GM12878 (cell line): ENCODE results near the gene MAP2K2. TPM values are rescaled to one million over a fixed set of nuclear protein-coding genes. Genes with fewer than 3 reads are reported as not detected.

Source experiments
- ATAC-seq: fragments of 200-7000 bp; cut with Tn5 transposase; 3 replicates; pipeline ENCODE4 v1.9.1; 2020; ENCODE audit warnings: mild to moderate bottlenecking, moderate library complexity
- BruUV-seq: library from RNA; stranded (reverse); fragments of 400-500 nt; replicated peaks from 2 replicates; lab custom pipeline; 2021; lab: Mats Ljungman, UMichigan
- CTCF ChIA-PET: fragments of 300-600 bp; sonication (Branson Sonifier 250); formaldehyde crosslinking; extraction: SDS; loops from one replicate; lab custom pipeline; 2021; ENCODE audit warnings: inconsistent platforms; lab: Yijun Ruan, JAX
- POLR2A ChIA-PET: fragments of 350-600 bp; formaldehyde crosslinking; extraction: SDS; loops from one replicate; lab custom pipeline; 2021; ENCODE audit warnings: inconsistent platforms; lab: Charles Lee
- RAD21 ChIA-PET: fragments of 300-600 bp; sonication (Branson Sonifier 250); formaldehyde crosslinking; loops from one replicate; lab custom pipeline; 2023; ENCODE audit warnings: antibody characterized with exemption; ENCODE audit not compliant: unreplicated experiment; lab: Charles Lee
- SMC1A ChIA-PET: fragments of 300-600 bp; sonication (Branson Sonifier 250); formaldehyde crosslinking; loops from one replicate; lab custom pipeline; 2023; ENCODE audit not compliant: unreplicated experiment, uncharacterized antibody; lab: Charles Lee
- DNase-seq: peaks from one replicate; pipeline ENCODE4 v3.0.0-alpha.2; 2011; ENCODE audit warnings: low read depth, low spot score
- FAIRE-seq: peaks from 3 replicates; lab custom pipeline; 2011; peaks lifted over from hg19 to GRCh38; lab: Jason Lieb, UNC
- H2AFZ ChIP-seq: 2 replicates; pipeline ENCODE4 v1.6.0; 2011; ENCODE audit warnings: low read depth, low read length, control low read depth; ENCODE audit not compliant: control insufficient read depth
- H3K27ac ChIP-seq: 2 replicates; pipeline ENCODE4 v1.5.1; 2011; ENCODE audit warnings: control low read depth; ENCODE audit not compliant: control insufficient read depth, insufficient read depth
- H3K27me3 ChIP-seq, 2 experiments: replicated peaks in 1 of 2; 2 replicates each; pipeline versions ENCODE4 v1.6.0 to v1.6.1; 2011; ENCODE audit warnings: low read length in 1 of 2; ENCODE audit not compliant: control insufficient read depth in 2 of 2, insufficient read depth in 2 of 2
- H3K36me3 ChIP-seq, 2 experiments: 2 replicates each; pipeline ENCODE4 v1.5.1; 2011; ENCODE audit warnings: low read length in 1 of 2; ENCODE audit not compliant: control insufficient read depth in 2 of 2, insufficient read depth in 2 of 2
- H3K4me1 ChIP-seq: 2 replicates; pipeline ENCODE4 v1.6.1; 2011; ENCODE audit warnings: mild to moderate bottlenecking, low read length, moderate library complexity, mixed read lengths; ENCODE audit not compliant: control insufficient read depth, insufficient read depth
- H3K4me2 ChIP-seq: 2 replicates; pipeline ENCODE4 v1.6.0; 2011; ENCODE audit warnings: control low read depth; ENCODE audit not compliant: control insufficient read depth, insufficient read depth
- H3K4me3 ChIP-seq: fragments of 200-600 bp; sonication (generic); 2 replicates; pipeline ENCODE4 v1.5.1; 2016
- H3K79me2 ChIP-seq: 2 replicates; pipeline ENCODE4 v1.6.0; 2011; ENCODE audit warnings: low read length; ENCODE audit not compliant: control insufficient read depth, insufficient read depth
- H3K9ac ChIP-seq: 2 replicates; pipeline ENCODE4 v1.8.0; 2011; ENCODE audit warnings: low read length, control low read depth, mixed read lengths; ENCODE audit not compliant: control insufficient read depth, insufficient read depth
- H3K9me3 ChIP-seq: replicated peaks from 3 replicates; pipeline ENCODE4 v1.5.1; 2011; ENCODE audit warnings: mild to moderate bottlenecking, low read length; ENCODE audit not compliant: control insufficient read depth, insufficient read depth
- H4K20me1 ChIP-seq: 2 replicates; pipeline ENCODE4 v1.6.0; 2011; ENCODE audit not compliant: control insufficient read depth, insufficient read depth
- EP300 ChIP-seq, 2 experiments: fragments of 150-350 bp in 1 of 2; IDR thresholded peaks; 2 replicates each; pipeline ENCODE4 v1.6.1; 2011 to 2012; ENCODE audit warnings: low read depth in 2 of 2, low read length in 2 of 2, borderline replicate concordance in 1 of 2, improper control_type of control experiment in 1 of 2, inconsistent platforms in 1 of 2; ENCODE audit not compliant: control insufficient read depth in 1 of 2
- MYC ChIP-seq: IDR thresholded peaks from 2 replicates; pipeline ENCODE4 v1.6.1; 2011; ENCODE audit warnings: mild to moderate bottlenecking, low read length, moderate library complexity, inconsistent platforms; ENCODE audit not compliant: insufficient read depth, insufficient replicate concordance, insufficient read length, severe bottlenecking
- STAT3 ChIP-seq: IDR thresholded peaks from 2 replicates; pipeline ENCODE4 v1.6.1; 2011; ENCODE audit warnings: low read depth, low read length, improper control_type of control experiment
- WRNIP1 ChIP-seq: IDR thresholded peaks from 2 replicates; pipeline ENCODE4 v1.6.1; 2011; ENCODE audit warnings: low read depth, low read length, improper control_type of control experiment, borderline replicate concordance
- ZNF217 ChIP-seq: fragments of 450-650 bp; IDR thresholded peaks from 2 replicates; pipeline ENCODE4 v1.6.1; 2017; ENCODE audit warnings: antibody characterized with exemption, mild to moderate bottlenecking
- WGBS: methylation state at CpG from one replicate; pipeline ENCODE4 v1.1.6; 2016; ENCODE audit warnings: low lambda C conversion rate; ENCODE audit not compliant: insufficient replicate concordance, insufficient coverage; ENCODE audit errors: missing lambda C conversion rate; 5-methylcytosine and 5-hydroxymethylcytosine counted together
- in situ Hi-C: fragments of 300-500 bp; cut with MboI; formaldehyde crosslinking; loops from 9 replicates; pipeline ENCODE4 v1.14.3; 2018; ENCODE audit warnings: mixed read lengths
- intact Hi-C: fragments of 100-400 bp; cut with micrococcal nuclease; formaldehyde crosslinking; loops from one replicate; pipeline ENCODE4 v1.14.2; 2022; ENCODE audit not compliant: unreplicated experiment
- polyA plus RNA-seq, 11 experiments: library from polyadenylated mRNA; depleted of rRNA in 4 of 11; unstranded in 6 of 11; stranded (reverse) in 5 of 11; fragments of >200 nt; fragmentation: Nextera tagmentation in 4 of 11; fragmentation: Illumina TruSeq in 1 of 11; extraction: Ambion mirVana in 4 of 11; extraction: Trizol in 1 of 11; gene quantifications; 1 replicate in 1 of 11; 2 replicates in 10 of 11; pipeline versions ENCODE4 v1.2.1 to v1.2.3, GENCODE V29; 2011 to 2016; ENCODE audit warnings: inconsistent platforms in 2 of 11, missing spikeins in 2 of 11, low read depth in 1 of 11
- total RNA-seq, 4 experiments: library from RNA; depleted of rRNA in 3 of 4; stranded (reverse); fragments of >200 nt in 3 of 4; fragmentation: Illumina TruSeq in 1 of 4; extraction: Trizol in 1 of 4; gene quantifications; 2 replicates each; pipeline versions ENCODE4 v1.2.1 to v1.2.3, GENCODE V29; 2013 to 2021
- TF ChIP-seq, protein P1 (sequence below): fragments of 450-650 bp; IDR thresholded peaks from 2 replicates; pipeline ENCODE4 v1.6.1; 2018; ENCODE audit warnings: borderline replicate concordance, mild to moderate bottlenecking; ENCODE audit not compliant: partially characterized antibody
- TF ChIP-seq, protein P2 (sequence below): fragments of 450-650 bp; formaldehyde crosslinking; IDR thresholded peaks from 2 replicates; pipeline ENCODE4 v1.5.0; 2022; ENCODE audit warnings: mild to moderate bottlenecking, missing genetic modification characterization

MAP2K2 gene
- total and polyA plus RNA-seq, 10 of the 15 experiments (the other 5 are each of a cell fraction or from before 2014, with no cell fraction given): 1.00 to 210 (median 53.5) TPM

DNA sequence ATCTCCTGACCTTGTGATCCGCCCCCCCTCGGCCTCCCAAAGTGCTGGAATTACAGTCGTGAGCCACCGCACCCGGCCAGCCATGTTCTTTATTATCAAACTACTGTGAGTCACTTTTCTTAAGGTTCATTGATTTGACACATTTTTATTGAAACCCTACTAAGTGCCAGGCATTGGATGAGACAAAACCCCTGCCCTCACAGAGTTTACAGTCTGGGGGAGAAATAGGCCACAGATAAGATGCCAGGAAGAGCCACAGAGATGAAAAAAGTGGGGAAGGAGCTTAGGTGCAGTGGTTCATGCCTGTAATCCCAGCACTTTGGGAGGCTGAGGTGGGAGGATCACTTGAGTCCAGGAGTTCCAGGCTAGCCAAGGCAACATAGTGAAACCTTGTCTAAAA lies 14.5 kb upstream of the MAP2K2 start:
- intact Hi-C loops (no loop called here), in situ Hi-C loops (no loop called here)
- H3K27ac ChIP-seq: no peak overlapping the region
- POLR2A ChIA-PET: no interaction called here
- peaks cover 4% of the 10 kb centered on the region; the same call in 1 of the 2 replicates for H3K4me1 ChIP-seq
- RAD21 ChIA-PET: interaction anchor here (2.1 to 2.4 kb wide), 2 partner anchors 29 to 153 kb away, joined by 13 to 15 read pairs; partner anchors contain the start of gene EEF2
- DNase-seq: no peak
- no peaks in the 10 kb centered on the region for H3K79me2 ChIP-seq
- no peak overlapping the region for H3K9ac ChIP-seq
- SMC1A ChIA-PET: interaction anchor here (1.2 to 1.8 kb wide), 2 partner anchors 29 to 153 kb away, joined by 4 to 9 read pairs; partner anchors contain the start of gene EEF2
- H3K4me2 ChIP-seq: no peak overlapping the region
- TF ChIP-seq MYC: no peak
- no peak for TF ChIP-seq ZNF217
- no peak for TF ChIP-seq WRNIP1
- TF ChIP-seq, protein P1, sequence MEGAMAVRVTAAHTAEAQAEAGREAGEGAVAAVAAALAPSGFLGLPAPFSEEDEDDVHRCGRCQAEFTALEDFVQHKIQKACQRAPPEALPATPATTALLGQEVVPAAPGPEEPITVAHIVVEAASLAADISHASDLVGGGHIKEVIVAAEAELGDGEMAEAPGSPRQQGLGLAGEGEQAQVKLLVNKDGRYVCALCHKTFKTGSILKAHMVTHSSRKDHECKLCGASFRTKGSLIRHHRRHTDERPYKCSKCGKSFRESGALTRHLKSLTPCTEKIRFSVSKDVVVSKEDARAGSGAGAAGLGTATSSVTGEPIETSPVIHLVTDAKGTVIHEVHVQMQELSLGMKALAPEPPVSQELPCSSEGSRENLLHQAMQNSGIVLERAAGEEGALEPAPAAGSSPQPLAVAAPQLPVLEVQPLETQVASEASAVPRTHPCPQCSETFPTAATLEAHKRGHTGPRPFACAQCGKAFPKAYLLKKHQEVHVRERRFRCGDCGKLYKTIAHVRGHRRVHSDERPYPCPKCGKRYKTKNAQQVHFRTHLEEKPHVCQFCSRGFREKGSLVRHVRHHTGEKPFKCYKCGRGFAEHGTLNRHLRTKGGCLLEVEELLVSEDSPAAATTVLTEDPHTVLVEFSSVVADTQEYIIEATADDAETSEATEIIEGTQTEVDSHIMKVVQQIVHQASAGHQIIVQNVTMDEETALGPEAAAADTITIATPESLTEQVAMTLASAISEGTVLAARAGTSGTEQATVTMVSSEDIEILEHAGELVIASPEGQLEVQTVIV: no peak
- TF ChIP-seq, protein P2, sequence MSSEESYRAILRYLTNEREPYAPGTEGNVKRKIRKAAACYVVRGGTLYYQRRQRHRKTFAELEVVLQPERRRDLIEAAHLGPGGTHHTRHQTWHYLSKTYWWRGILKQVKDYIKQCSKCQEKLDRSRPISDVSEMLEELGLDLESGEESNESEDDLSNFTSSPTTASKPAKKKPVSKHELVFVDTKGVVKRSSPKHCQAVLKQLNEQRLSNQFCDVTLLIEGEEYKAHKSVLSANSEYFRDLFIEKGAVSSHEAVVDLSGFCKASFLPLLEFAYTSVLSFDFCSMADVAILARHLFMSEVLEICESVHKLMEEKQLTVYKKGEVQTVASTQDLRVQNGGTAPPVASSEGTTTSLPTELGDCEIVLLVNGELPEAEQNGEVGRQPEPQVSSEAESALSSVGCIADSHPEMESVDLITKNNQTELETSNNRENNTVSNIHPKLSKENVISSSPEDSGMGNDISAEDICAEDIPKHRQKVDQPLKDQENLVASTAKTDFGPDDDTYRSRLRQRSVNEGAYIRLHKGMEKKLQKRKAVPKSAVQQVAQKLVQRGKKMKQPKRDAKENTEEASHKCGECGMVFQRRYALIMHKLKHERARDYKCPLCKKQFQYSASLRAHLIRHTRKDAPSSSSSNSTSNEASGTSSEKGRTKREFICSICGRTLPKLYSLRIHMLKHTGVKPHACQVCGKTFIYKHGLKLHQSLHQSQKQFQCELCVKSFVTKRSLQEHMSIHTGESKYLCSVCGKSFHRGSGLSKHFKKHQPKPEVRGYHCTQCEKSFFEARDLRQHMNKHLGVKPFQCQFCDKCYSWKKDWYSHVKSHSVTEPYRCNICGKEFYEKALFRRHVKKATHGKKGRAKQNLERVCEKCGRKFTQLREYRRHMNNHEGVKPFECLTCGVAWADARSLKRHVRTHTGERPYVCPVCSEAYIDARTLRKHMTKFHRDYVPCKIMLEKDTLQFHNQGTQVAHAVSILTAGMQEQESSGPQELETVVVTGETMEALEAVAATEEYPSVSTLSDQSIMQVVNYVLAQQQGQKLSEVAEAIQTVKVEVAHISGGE: no peak
- TF ChIP-seq STAT3: no peak
- TF ChIP-seq EP300 (IDR thresholded peaks at IDR 0.05; ENCODE audit: borderline replicate concordance in 1 of 2, control insufficient read depth in 1 of 2, low read depth in 2 of 2, low read length in 2 of 2): no peak
- TF ChIP-seq, all 136 proteins: peak for 0
- H3K27me3 ChIP-seq: no peaks in the 10 kb centered on the region
- no peaks in the 10 kb centered on the region for H3K9me3 ChIP-seq
- ATAC-seq (no peak), FAIRE-seq (no peak)
- no peaks in the 10 kb centered on the region for H3K36me3 ChIP-seq
- H2AFZ ChIP-seq: no peak overlapping the region
- H3K4me3 ChIP-seq: no peak overlapping the region
- CTCF ChIA-PET: interaction anchor here (1.2 to 5.5 kb wide), 6 partner anchors 13 to 153 kb away, joined by 5 to 66 read pairs (median 27); partner anchors contain the start of gene EEF2
- H4K20me1 ChIP-seq: no peaks in the 10 kb centered on the region
- WGBS: 42% methylated on average over 5 of the region's 5 CpGs
- BruUV-seq: no TSS peak
